K562 (cell line): ENCODE measurements around the gene MAGI2. TPM values are rescaled to one million over a fixed set of nuclear protein-coding genes. Genes with fewer than 3 reads are reported as not detected.
A peak's percentile ranks its signal among the peaks of the same experiment; 100 is the strongest.

Source experiments
- ATAC-seq: fragments of 200-7000 bp; cut with Tn5 transposase; 3 replicates; pipeline ENCODE4 v1.9.1; 2020; ENCODE audit warnings: moderate library complexity
- BruUV-seq: library from RNA; stranded (reverse); fragments of 400-500 nt; replicated peaks from 2 replicates; lab custom pipeline; 2021; lab: Mats Ljungman, UMichigan
- CTCF ChIA-PET: fragments of 300-600 bp; formaldehyde crosslinking; extraction: SDS; loops from one replicate; lab custom pipeline; 2021; ENCODE audit warnings: low intra/inter-chr PET ratio; lab: Yijun Ruan, JAX
- POLR2A ChIA-PET: fragments of 300-600, 350-650 bp; sonication (Branson Sonifier 250); formaldehyde crosslinking; extraction: SDS; loops from one replicate; lab custom pipeline; 2021; ENCODE audit warnings: antibody characterized with exemption, inconsistent platforms; lab: Yijun Ruan, JAX
- DNase-seq, 4 experiments: peaks; one replicate each; pipeline versions ENCODE4 v3.0.0 to v3.0.0-alpha.2; 2011 to 2018; ENCODE audit warnings: low spot score in 3 of 4, mixed read lengths in 3 of 4; ENCODE audit errors: extremely low read depth in 1 of 4
- FAIRE-seq: peaks from 2 replicates; lab custom pipeline; 2011; peaks lifted over from hg19 to GRCh38; lab: Jason Lieb, UNC
- H2AFZ ChIP-seq: 2 replicates; pipeline ENCODE4 v1.6.0; 2011; ENCODE audit warnings: low read depth, low read length, control low read depth, inconsistent platforms
- H3K27ac ChIP-seq: fragments of 200-600 bp; 3 replicates; pipeline ENCODE4 v1.8.0; 2011; ENCODE audit warnings: low read depth, mild to moderate bottlenecking, control low read depth, inconsistent platforms, low read length, moderate library complexity, mixed read lengths; ENCODE audit errors: extremely low read depth
- H3K27me3 ChIP-seq, 2 experiments: fragments of 300-600 bp in 1 of 2; 2 replicates in 1 of 2; 3 replicates in 1 of 2; pipeline versions ENCODE4 v1.6.0 to v1.8.0; 2011; ENCODE audit warnings: inconsistent platforms in 2 of 2, low read length in 2 of 2, mild to moderate bottlenecking in 1 of 2, mixed read lengths in 1 of 2, moderate library complexity in 1 of 2; ENCODE audit not compliant: control insufficient read depth in 2 of 2, insufficient read depth in 2 of 2
- H3K36me3 ChIP-seq: fragments of 300-600 bp; 3 replicates; pipeline ENCODE4 v1.8.0; 2011; ENCODE audit warnings: mild to moderate bottlenecking, low read length, inconsistent platforms; ENCODE audit not compliant: control insufficient read depth, insufficient read depth
- H3K4me1 ChIP-seq, 2 experiments: fragments of 200-600 bp in 1 of 2; replicated peaks in 1 of 2; 2 replicates in 1 of 2; 3 replicates in 1 of 2; pipeline versions ENCODE4 v1.5.1 to v1.8.0; 2011; ENCODE audit warnings: inconsistent platforms in 2 of 2, low read length in 2 of 2, mild to moderate bottlenecking in 1 of 2, mixed read lengths in 1 of 2, moderate library complexity in 1 of 2; ENCODE audit not compliant: control insufficient read depth in 2 of 2, insufficient read depth in 2 of 2
- H3K4me2 ChIP-seq: 2 replicates; pipeline ENCODE4 v1.6.1; 2011; ENCODE audit warnings: low read length, control low read depth, inconsistent platforms, mixed read lengths; ENCODE audit not compliant: insufficient read depth
- H3K4me3 ChIP-seq: fragments of 200-600 bp; sonication (generic), shearing (Covaris generic); 2 replicates; pipeline ENCODE4 v1.5.1; 2016; ENCODE audit warnings: control low read depth, inconsistent platforms
- H3K79me2 ChIP-seq: fragments of 200-600 bp; 3 replicates; pipeline ENCODE4 v1.8.0; 2011; ENCODE audit warnings: low read length, inconsistent platforms; ENCODE audit not compliant: control insufficient read depth, insufficient read depth
- H3K9ac ChIP-seq, 2 experiments: 2 replicates each; pipeline versions ENCODE4 v1.6.0 to v1.6.1; 2011; ENCODE audit warnings: low read depth in 2 of 2, low read length in 2 of 2, control low read depth in 1 of 2, inconsistent platforms in 1 of 2, mild to moderate bottlenecking in 1 of 2, mixed read lengths in 1 of 2; ENCODE audit not compliant: insufficient read depth in 1 of 2
- H3K9me1 ChIP-seq: one replicate; pipeline ENCODE4 v1.6.0; 2011; ENCODE audit warnings: inconsistent platforms, mild to moderate bottlenecking, low read length, moderate library complexity; ENCODE audit not compliant: control insufficient read depth, insufficient read depth
- H3K9me3 ChIP-seq: replicated peaks from 2 replicates; pipeline ENCODE4 v1.5.1; 2011; ENCODE audit warnings: low read depth, low read length, inconsistent platforms; ENCODE audit not compliant: control insufficient read depth, insufficient read depth
- H4K20me1 ChIP-seq: replicated peaks from 2 replicates; pipeline ENCODE4 v1.6.1; 2011; ENCODE audit warnings: low read length, inconsistent platforms, mixed read lengths; ENCODE audit not compliant: control insufficient read depth, insufficient read depth
- CSDE1 ChIP-seq, 2 experiments: fragments of 450-650 bp; IDR thresholded peaks; 2 replicates each; pipeline ENCODE4 v1.6.1; 2016; ENCODE audit warnings: mild to moderate bottlenecking in 1 of 2
- KLF1 ChIP-seq: fragments of 450-650 bp; IDR thresholded peaks from 2 replicates; pipeline ENCODE4 v1.6.1; 2016; ENCODE audit warnings: missing genetic modification characterization, missing compliant biosample characterization
- SRSF1 ChIP-seq: fragments of 200-400 bp; formaldehyde crosslinking; IDR thresholded peaks from 2 replicates; pipeline ENCODE4 v1.6.1; 2017; ENCODE audit warnings: mild to moderate bottlenecking, low read depth, low read length, moderate library complexity
- ZNF253 ChIP-seq: fragments of 250-450 bp; sonication (Bioruptor Pico); conservative IDR thresholded peaks from 2 replicates; pipeline ENCODE4 v1.6.1; 2021; ENCODE audit warnings: mild to moderate bottlenecking
- ZNF717 ChIP-seq: fragments of 250-450 bp; sonication (Bioruptor Pico); IDR thresholded peaks from 2 replicates; pipeline ENCODE4 v1.5.0; 2021
- WGBS: fragments of 100-300 bp; shearing (Covaris generic); methylation state at CpG from one replicate; pipeline ENCODE4 v1.1.6; 2016; ENCODE audit warnings: low coverage, mixed read lengths; ENCODE audit not compliant: insufficient coverage; ENCODE audit errors: missing lambda C conversion rate; 5-methylcytosine and 5-hydroxymethylcytosine counted together
- in situ Hi-C: fragments of 300-500 bp; cut with MboI; formaldehyde crosslinking; loops from 4 replicates; pipeline ENCODE4 v1.15.0; 2018; ENCODE audit warnings: inconsistent platforms, mixed read lengths
- intact Hi-C: fragments of 100-400 bp; cut with micrococcal nuclease; formaldehyde crosslinking; loops from 2 replicates; pipeline ENCODE4 v1.14.2; 2022
- polyA plus RNA-seq, 8 experiments: library from polyadenylated mRNA; depleted of rRNA in 4 of 8; stranded (reverse) in 5 of 8; unstranded in 3 of 8; fragments of >200 nt; fragmentation: Nextera tagmentation in 2 of 8; fragmentation: Illumina TruSeq in 1 of 8; extraction: Ambion mirVana in 2 of 8; extraction: Trizol in 1 of 8; gene quantifications; 2 replicates each; pipeline versions ENCODE4 v1.2.1 to v1.2.3, GENCODE V29; 2011 to 2014; ENCODE audit warnings: inconsistent platforms in 1 of 8, missing spikeins in 1 of 8
- total RNA-seq, 7 experiments: library from RNA; depleted of rRNA in 6 of 7; stranded (reverse); fragments of >200 nt in 6 of 7; fragmentation: Illumina TruSeq in 2 of 7; extraction: Trizol in 2 of 7; gene quantifications; 2 replicates each; pipeline versions ENCODE4 v1.2.1 to v1.2.3, GENCODE V29; 2011 to 2021; ENCODE audit warnings: low replicate concordance in 1 of 7
- TF ChIP-seq, protein P1 (sequence below): fragments of 450-650 bp; IDR thresholded peaks from 2 replicates; pipeline ENCODE4 v1.6.1; 2017; ENCODE audit warnings: antibody characterized with exemption, mild to moderate bottlenecking
- TF ChIP-seq, protein P2 (sequence below), 2 experiments: IDR thresholded peaks in 1 of 2; conservative IDR thresholded peaks in 1 of 2; 2 replicates each; pipeline ENCODE4 v1.6.1; 2016; ENCODE audit warnings: low read depth in 2 of 2, mild to moderate bottlenecking in 1 of 2, missing compliant biosample characterization in 1 of 2, missing genetic modification characterization in 1 of 2, moderate library complexity in 1 of 2
- TF ChIP-seq, protein P3 (sequence below): IDR thresholded peaks from 3 replicates; pipeline ENCODE4 v1.6.1; 2011; ENCODE audit warnings: borderline replicate concordance, mild to moderate bottlenecking; ENCODE audit not compliant: insufficient read length, insufficient read depth

The MAGI2 gene
- total and polyA plus RNA-seq, 9 of the 15 experiments (the other 6 are each of a cell fraction or from before 2014, with no cell fraction given) = 0.27 to 1.4 (median 0.70) TPM

- TF ChIP-seq, protein P1, sequence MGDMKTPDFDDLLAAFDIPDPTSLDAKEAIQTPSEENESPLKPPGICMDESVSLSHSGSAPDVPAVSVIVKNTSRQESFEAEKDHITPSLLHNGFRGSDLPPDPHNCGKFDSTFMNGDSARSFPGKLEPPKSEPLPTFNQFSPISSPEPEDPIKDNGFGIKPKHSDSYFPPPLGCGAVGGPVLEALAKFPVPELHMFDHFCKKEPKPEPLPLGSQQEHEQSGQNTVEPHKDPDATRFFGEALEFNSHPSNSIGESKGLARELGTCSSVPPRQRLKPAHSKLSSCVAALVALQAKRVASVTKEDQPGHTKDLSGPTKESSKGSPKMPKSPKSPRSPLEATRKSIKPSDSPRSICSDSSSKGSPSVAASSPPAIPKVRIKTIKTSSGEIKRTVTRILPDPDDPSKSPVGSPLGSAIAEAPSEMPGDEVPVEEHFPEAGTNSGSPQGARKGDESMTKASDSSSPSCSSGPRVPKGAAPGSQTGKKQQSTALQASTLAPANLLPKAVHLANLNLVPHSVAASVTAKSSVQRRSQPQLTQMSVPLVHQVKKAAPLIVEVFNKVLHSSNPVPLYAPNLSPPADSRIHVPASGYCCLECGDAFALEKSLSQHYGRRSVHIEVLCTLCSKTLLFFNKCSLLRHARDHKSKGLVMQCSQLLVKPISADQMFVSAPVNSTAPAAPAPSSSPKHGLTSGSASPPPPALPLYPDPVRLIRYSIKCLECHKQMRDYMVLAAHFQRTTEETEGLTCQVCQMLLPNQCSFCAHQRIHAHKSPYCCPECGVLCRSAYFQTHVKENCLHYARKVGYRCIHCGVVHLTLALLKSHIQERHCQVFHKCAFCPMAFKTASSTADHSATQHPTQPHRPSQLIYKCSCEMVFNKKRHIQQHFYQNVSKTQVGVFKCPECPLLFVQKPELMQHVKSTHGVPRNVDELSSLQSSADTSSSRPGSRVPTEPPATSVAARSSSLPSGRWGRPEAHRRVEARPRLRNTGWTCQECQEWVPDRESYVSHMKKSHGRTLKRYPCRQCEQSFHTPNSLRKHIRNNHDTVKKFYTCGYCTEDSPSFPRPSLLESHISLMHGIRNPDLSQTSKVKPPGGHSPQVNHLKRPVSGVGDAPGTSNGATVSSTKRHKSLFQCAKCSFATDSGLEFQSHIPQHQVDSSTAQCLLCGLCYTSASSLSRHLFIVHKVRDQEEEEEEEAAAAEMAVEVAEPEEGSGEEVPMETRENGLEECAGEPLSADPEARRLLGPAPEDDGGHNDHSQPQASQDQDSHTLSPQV = no peak
- TF ChIP-seq, all 486 proteins: peak for 0
These were observed 1446.2 kb downstream of the MAGI2 start (continued) for GRCh38 chr7:78007231-78007630.

- ChIA-PET CTCF (no interaction called here), POLR2A (no interaction called here)
- Histone ChIP-seq H3K27ac (no peak overlapping the region), H2AFZ (no peak overlapping the region), H3K4me3 (no peak overlapping the region), H3K9me3 (no peaks in the 10 kb centered on the region), H3K9me1 (no peaks in the 10 kb centered on the region), H4K20me1 (no peaks in the 10 kb centered on the region), H3K79me2 (no peaks in the 10 kb centered on the region), H3K36me3 (no peaks in the 10 kb centered on the region), H3K27me3 (no peaks in the 10 kb centered on the region), H3K4me2 (no peak overlapping the region), H3K9ac (0 out of 4 replicates have a peak overlapping the region, but pooled peaks of 1 of the 2 experiments have one; percentile 21), H3K4me1 (no peaks in the 10 kb centered on the region)
- intact Hi-C loops = no loop called here
- WGBS = 56% methylated on average over 10 of the region's 10 CpGs
- peak; percentile 53 for ATAC-seq
- DNase-seq = no peak
- BruUV-seq = no TSS peak
- in situ Hi-C loops = no loop called here
- FAIRE-seq = no peak
- TF ChIP-seq ZNF717 (CRISPR knock-in tag) (no peak), SRSF1 (no peak), ZNF253 (CRISPR knock-in tag) (no peak), KLF1 (tag) (no peak), CSDE1 (IDR thresholded peaks at IDR 0.05) (no peak)
- TF ChIP-seq, protein P2, sequence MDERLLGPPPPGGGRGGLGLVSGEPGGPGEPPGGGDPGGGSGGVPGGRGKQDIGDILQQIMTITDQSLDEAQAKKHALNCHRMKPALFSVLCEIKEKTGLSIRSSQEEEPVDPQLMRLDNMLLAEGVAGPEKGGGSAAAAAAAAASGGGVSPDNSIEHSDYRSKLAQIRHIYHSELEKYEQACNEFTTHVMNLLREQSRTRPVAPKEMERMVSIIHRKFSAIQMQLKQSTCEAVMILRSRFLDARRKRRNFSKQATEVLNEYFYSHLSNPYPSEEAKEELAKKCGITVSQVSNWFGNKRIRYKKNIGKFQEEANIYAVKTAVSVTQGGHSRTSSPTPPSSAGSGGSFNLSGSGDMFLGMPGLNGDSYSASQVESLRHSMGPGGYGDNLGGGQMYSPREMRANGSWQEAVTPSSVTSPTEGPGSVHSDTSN (CRISPR knock-in tag; IDR thresholded peaks at IDR 0.05; ENCODE audit: low read depth) = no peak
- TF ChIP-seq, protein P2 (tag; conservative IDR thresholded peaks at IDR 0.05; ENCODE audit: low read depth) = no peak
- TF ChIP-seq, protein P3, sequence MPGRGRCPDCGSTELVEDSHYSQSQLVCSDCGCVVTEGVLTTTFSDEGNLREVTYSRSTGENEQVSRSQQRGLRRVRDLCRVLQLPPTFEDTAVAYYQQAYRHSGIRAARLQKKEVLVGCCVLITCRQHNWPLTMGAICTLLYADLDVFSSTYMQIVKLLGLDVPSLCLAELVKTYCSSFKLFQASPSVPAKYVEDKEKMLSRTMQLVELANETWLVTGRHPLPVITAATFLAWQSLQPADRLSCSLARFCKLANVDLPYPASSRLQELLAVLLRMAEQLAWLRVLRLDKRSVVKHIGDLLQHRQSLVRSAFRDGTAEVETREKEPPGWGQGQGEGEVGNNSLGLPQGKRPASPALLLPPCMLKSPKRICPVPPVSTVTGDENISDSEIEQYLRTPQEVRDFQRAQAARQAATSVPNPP = no peak
These were observed 1447.3 kb downstream of the MAGI2 start for GRCh38 chr7:78006063-78006755.
